ENCODE results near the gene SNPH.

Gene SNPH

GRCh38 chr20:1287787-1288569 is 21.9 kb downstream of the SNPH start:
- DNase-seq = no peak

GRCh38 chr20:1291191-1291741 is 25.2 kb downstream of the SNPH start:
- DNase-seq = no peak

GRCh38 chr20:1292620-1293019 is 26.5 kb downstream of the SNPH start:
- DNase-seq = no peak

GRCh38 chr20:1293641-1294379 is 27.7 kb downstream of the SNPH start:
- no peak for DNase-seq

GRCh38 chr20:1294497-1294896 is 28.4 kb downstream of the SNPH start:
- DNase-seq = no peak

- DNase-seq = no peak
Measured at GRCh38 chr20:1295276-1295930, 29.3 kb downstream of the SNPH start.

GRCh38 chr20:1296117-1296610 is 30.1 kb downstream of the SNPH start:
- DNase-seq = no peak

- DNase-seq = no peak
Measured at GRCh38 chr20:1296922-1297321, 30.8 kb downstream of the SNPH start.

- no peak for DNase-seq
Measured at GRCh38 chr20:1297486-1297885, 31.4 kb downstream of the SNPH start.

GRCh38 chr20:1298166-1298565 is 32.1 kb downstream of the SNPH start:
- DNase-seq = no peak

GRCh38 chr20:1298888-1299511 is 32.9 kb downstream of the SNPH start:
- no peak for DNase-seq

GRCh38 chr20:1299522-1299921 is 33.4 kb downstream of the SNPH start:
- DNase-seq = peak; percentile 34

GRCh38 chr20:1300083-1300840 is 34.2 kb downstream of the SNPH start:
- no peak for DNase-seq

- peak; percentile 31 for DNase-seq
Measured at GRCh38 chr20:1301031-1301529, 35.0 kb downstream of the SNPH start.

- no peak for DNase-seq
Measured at GRCh38 chr20:1302685-1303541, 36.8 kb downstream of the SNPH start.

- DNase-seq = no peak
Measured at GRCh38 chr20:1304710-1305515, 38.8 kb downstream of the SNPH start.

GRCh38 chr20:1305712-1306111 is 39.6 kb downstream of the SNPH start:
- no peak for DNase-seq

- no peak for DNase-seq
Measured at GRCh38 chr20:1306316-1307135, 40.4 kb downstream of the SNPH start.

- no peak for DNase-seq
Measured at GRCh38 chr20:1307171-1307570, 41.1 kb downstream of the SNPH start.

Measured in activated naive CD4-positive, alpha-beta T cell treated with Interleukin-2 at 50 U/mL for 16 hours (primary cell).